Measurements from ENCODE around the gene IL25.
"Not testable (repeated sequence)": the region's sequence is repeated elsewhere in the genome, so short reads cannot be mapped to it uniquely, and the experiment has no call there.

Gene IL25

GRCh38 chr14:23409966-23410635 lies 37.5 kb downstream of the IL25 start:
- DNase-seq (ENCODE audit: low read depth): no peak

DNA sequence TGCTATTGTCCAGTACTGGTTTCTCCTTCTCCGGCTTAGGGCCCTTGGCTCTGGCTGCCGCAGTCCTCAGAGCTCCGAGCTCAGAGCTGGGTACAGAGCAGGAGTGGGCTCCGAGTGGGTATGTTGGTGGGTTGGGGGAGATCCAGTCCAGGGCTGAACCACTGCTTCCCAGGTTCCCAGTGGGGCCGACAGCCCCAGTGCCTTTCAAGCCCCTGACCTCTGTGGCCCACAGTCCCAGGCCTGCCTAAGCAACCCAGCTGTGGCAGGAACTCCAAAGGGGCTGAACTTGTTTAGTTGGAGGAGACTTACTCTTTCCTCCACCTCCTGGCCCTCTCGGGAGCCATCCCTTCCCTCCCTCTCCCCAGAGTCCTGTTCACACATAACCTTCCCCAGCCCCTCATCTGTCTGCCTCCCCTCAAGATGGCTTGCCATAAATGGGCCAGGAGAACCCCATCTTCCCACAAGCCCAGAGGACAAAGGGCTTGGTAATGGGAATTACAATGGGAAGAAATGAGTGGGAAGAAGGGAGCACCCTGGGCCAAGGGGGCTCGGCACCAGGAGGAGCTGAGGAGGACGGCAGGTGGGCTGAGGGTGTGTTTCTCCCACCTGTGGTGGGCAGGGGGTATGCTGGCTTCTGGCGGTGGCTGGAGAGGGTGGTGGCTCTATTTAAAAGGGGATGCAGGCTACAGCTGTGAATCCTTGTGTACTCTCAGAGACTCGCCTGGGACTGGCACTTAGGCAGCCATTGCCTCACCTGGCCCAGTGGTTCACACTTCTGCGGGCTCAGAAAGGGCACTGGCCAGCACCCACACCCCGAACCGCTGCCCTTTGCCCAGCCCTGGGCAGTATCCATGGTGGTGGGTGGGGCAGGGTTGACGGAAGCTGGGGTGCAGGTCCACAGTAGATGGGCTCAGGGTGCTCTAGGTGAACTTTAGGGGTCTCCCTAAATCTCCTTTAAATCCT lies 39.2 kb downstream of the IL25 start:
- no peak for DNase-seq (ENCODE audit: low read depth)

GRCh38 chr14:23413681-23414080 lies 41.1 kb downstream of the IL25 start:
- DNase-seq (ENCODE audit: low read depth): no peak

GRCh38 chr14:23414254-23414653 lies 41.6 kb downstream of the IL25 start:
- DNase-seq (ENCODE audit: low read depth): no peak

DNA sequence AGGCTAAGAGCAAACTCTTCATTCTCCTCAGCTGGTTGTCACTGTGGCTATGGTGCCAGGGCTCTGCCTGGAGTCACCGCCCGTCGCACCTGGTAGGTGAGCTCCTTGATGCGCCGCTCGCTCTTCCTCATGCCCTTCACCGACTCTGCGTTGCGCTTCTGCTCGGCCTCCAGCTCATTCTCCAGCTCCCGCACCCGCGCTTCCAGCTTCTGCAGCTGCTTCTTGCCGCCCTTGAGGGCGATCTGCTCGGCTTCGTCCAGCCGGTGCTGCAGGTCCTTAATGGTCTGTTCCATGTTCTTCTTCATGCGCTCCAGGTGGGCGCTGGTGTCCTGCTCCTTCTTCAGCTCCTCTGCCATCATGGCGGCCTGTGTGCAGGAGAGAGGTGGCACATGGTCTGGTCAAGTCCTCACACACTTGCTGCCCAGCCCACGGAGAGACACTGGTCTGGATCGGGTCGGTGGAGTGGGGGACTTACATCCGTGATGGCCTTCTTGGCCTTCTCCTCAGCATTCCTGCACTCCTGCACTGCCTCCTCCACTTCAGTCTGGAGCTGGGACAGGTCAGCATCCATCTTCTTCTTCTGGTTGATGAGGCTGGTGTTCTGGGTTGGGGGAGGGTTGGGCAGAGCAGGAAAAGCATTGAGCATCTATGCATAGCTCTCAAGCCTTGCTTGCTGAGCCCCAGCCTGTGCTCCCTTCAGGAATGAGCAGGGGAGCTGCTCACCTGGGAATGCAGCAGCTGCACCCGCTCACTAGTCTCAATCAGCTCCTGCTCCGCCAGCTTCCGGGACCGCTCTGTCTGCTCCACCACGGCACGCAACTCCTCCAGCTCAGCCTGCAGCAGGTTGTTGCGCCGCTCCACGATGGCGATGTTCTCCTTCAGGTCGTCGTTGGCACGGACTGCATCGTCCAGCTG lies 42.6 kb downstream of the IL25 start:
- no peak for DNase-seq (ENCODE audit: low read depth)

GRCh38 chr14:23415821-23416778 lies 43.5 kb downstream of the IL25 start:
- no peak for DNase-seq (ENCODE audit: low read depth)

GRCh38 chr14:23416801-23417200 lies 44.2 kb downstream of the IL25 start:
- no peak for DNase-seq (ENCODE audit: low read depth)

- not testable (repeated sequence) for DNase-seq (ENCODE audit: low read depth)
Measured at GRCh38 chr14:23417269-23417668, 44.7 kb downstream of the IL25 start.

- no peak for DNase-seq (ENCODE audit: low read depth)
Measured at GRCh38 chr14:23418021-23418420, 45.4 kb downstream of the IL25 start.

DNA sequence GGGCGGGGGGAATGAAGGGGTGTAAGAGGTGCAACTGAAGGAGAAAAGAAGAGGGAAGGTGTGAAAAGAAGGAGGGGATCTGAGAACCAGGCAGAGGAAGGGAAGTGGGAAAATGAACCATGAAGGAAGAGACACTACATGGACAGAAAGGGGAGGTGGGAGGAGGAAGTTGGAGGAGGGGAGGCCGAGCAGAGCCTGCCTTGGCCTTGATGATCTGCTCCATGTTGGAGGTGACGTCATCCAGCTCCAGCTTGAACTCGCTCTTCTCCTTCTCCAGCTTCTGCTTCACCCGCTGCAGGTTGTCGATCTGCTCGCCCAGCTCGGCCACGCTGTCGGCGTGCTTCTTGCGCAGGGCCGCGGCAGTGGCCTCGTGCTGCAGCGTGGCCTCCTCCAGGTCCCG lies 47.0 kb downstream of the IL25 start:
- not testable (repeated sequence) for DNase-seq (ENCODE audit: low read depth)

DNA sequence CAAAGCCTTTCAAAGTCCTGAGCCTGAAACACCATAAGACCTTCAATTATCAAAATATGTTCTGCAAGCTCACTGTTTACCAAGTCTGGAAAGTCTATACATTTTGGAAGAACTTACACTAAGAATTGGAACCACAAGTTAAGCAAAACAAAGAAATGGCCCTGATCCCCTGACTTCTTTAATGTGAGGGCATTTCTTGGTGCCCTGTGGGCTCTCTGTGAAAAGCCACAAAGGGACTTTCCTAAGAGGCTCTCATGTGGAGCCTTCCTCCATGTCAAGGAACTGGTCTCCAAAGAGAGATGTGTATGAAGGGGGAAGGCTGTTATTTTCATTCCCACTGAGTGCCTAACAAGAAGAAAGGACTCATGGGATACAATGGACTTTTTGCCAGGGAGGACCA lies 49.0 kb downstream of the IL25 start:
- no peak for DNase-seq (ENCODE audit: low read depth)

GRCh38 chr14:23423657-23424056 lies 51.0 kb downstream of the IL25 start:
- DNase-seq (ENCODE audit: low read depth): no peak

DNA sequence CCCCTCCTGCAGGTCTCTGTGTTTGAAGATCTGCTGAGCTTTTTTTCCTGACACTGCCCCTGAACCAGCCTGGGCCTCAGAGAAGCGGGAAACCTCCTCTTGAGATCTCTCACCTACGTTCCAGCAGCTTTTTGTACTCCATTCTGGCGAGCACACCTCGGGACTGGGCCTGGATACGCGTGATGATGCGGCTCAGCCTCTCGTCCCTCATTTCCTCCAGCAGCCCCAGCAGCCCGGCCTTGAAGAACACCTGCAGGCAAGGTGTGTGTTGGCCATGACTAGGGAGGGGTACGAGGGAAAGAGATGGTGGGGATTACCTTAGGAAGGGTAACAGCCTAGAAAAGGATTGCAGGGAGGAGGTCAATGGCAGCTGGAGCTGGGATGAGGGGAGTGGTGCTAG lies 52.6 kb downstream of the IL25 start:
- DNase-seq (ENCODE audit: low read depth): no peak

DNA sequence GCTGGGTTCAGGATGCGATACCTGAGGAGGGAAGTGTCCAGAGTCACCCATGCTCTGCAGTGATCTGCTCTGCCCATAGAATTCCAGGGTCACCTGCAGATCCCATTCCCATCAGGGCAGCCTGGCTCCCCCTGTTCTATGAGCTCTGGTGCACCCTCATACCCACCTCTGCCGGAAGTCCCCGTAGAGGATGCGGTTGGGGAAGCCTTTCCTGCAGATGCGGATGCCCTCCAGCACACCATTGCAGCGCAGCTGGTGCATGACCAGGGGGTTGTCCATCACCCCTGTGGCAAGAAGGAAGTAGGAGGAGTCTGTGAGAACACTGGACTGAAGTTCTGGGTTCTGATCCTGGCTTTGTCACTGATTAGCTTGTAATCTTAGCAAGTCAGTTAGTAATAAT lies 53.2 kb downstream of the IL25 start:
- not testable (repeated sequence) for DNase-seq (ENCODE audit: low read depth)
